ENCODE data around the gene KIF26A. TPM values are rescaled to one million over a fixed set of nuclear protein-coding genes. Genes with fewer than 3 reads are reported as not detected.

Gene KIF26A
- total RNA-seq, 1 experiment from 2014 or later: not detected

Small RNAs within 50 kb of the gene (small RNA-seq; reads per million reads assigned to genes)
- gene MIR203A: 9.1 reads per million, percentile 87 among the genes with 10 or more reads in this experiment

Other genes starting within 250 kb of the KIF26A start
- gene TDRD9, start 210.1 kb upstream of the KIF26A start, total RNA-seq (2014; rRNA removed; shearing (Covaris generic)): 0.03 TPM in 1 of 2 replicates, not detected in the other
- gene RD3L, start 196.1 kb upstream of the KIF26A start, total RNA-seq (2014; rRNA removed; shearing (Covaris generic)): not detected in 2 replicates
- gene ASPG, start 52.9 kb upstream of the KIF26A start, total RNA-seq (2014; rRNA removed; shearing (Covaris generic)): not detected in 2 replicates